GM12872 (cell line): Measurements from ENCODE around the gene FAM241A.

ENCODE experiments used
- TF ChIP-seq, protein P1 (sequence below): IDR thresholded peaks from 3 replicates; pipeline ENCODE4 v1.5.1; 2011; ENCODE audit warnings: low read depth, mild to moderate bottlenecking, low read length, moderate library complexity; ENCODE audit not compliant: insufficient read depth

Gene FAM241A

DNA sequence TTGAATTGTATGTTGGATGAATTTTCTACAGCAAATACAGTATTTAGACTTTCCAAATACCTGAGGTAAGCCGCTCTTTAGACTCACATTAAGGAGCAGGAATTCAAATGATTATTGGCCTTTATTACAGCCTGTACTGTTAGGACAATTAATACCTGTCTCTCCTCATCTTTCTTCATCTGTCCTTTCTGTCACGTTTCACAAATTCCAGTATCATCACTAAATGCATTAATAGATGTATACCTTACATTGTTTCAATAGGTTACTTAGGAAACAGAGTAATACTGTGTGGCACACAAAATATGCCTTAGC is 1.2 kb downstream of the FAM241A start:
- TF ChIP-seq, protein P1, sequence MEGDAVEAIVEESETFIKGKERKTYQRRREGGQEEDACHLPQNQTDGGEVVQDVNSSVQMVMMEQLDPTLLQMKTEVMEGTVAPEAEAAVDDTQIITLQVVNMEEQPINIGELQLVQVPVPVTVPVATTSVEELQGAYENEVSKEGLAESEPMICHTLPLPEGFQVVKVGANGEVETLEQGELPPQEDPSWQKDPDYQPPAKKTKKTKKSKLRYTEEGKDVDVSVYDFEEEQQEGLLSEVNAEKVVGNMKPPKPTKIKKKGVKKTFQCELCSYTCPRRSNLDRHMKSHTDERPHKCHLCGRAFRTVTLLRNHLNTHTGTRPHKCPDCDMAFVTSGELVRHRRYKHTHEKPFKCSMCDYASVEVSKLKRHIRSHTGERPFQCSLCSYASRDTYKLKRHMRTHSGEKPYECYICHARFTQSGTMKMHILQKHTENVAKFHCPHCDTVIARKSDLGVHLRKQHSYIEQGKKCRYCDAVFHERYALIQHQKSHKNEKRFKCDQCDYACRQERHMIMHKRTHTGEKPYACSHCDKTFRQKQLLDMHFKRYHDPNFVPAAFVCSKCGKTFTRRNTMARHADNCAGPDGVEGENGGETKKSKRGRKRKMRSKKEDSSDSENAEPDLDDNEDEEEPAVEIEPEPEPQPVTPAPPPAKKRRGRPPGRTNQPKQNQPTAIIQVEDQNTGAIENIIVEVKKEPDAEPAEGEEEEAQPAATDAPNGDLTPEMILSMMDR = no peak

DNA sequence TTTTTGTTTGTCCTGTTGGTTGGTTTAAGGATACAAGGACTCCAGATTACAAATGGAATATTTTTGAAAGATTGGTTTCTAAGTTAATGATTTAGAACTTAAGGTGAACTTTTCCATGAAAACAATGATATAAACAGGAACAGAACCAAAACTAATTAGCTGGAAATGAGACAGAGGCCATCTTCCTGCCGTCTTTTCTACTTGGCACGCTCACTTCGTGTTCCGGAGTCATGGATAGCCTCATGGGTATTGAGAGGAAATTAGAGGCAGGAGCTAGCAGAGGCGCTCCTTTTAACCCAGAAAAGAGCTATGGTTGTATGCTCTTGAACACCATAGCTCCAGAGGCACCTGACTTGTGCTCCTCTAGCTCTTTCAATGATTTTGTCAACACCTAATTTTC is 2.4 kb downstream of the FAM241A start:
- TF ChIP-seq, protein P1 = no peak

DNA sequence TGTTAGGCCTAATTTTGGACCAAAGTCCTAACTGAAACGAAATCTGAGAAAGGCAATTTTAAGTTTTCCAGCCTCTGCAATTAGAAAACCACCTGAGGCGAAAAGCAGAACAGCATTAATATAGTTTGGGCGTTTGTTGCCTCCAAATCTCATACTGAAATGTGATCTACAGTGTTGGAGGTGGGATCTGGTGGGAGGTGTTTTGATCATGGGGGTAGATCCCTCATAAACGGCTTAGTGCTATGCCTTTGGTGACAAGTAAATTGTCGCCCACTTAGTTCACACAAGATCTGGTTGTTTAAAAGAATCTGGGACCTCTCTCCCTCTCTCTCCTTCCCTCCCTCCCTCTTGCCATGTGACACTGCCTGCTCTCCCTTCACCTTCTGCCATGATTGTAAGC is 5.7 kb downstream of the FAM241A start:
- TF ChIP-seq, protein P1 = no peak

DNA sequence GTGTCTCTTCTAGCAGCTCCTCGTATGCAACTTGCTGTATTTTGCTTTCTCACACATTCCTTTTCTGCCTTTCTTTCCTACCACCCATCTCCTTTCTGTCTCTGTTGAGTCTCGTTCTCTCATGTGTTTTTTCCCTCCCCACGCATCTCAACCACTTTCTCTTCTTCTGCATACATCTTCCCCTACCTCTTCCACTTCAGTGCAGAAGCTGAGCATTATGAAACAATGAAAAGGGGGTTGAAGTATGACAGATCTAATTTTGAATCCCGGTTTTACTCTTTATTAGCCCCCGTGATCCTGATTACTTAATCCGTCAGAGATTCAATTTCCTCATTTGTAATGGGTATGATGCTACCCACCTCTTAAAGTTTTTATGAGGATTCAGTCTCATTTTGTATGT is 7.3 kb downstream of the FAM241A start:
- TF ChIP-seq, protein P1 = no peak

DNA sequence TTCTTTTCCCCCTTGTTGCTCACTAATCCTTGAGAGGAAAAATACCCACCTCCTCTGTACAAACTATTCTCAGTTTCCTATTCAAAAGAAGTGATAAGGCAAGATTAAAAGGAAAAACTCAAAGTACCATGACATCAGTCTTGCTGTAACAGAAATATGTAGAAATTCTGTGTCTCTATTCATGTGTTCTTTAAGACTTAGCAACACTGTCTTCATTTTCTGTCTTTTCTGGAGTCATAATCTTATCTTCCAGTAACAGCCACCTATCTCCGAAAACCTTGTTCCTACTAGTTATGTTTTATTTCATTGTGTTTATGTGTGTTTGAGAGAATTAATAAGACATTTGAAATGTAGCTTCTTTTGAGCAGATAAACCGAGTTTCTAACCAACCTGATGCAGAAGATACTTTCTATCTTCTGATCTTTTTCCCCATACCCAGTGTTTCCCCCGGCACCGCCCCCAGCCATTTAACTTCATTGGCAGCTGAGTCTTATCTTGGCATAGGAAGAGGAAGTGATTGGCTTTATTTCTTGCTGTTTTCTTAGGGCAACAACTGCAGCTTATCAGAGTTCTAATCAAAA is 8.0 kb downstream of the FAM241A start:
- TF ChIP-seq, protein P1 = no peak

DNA sequence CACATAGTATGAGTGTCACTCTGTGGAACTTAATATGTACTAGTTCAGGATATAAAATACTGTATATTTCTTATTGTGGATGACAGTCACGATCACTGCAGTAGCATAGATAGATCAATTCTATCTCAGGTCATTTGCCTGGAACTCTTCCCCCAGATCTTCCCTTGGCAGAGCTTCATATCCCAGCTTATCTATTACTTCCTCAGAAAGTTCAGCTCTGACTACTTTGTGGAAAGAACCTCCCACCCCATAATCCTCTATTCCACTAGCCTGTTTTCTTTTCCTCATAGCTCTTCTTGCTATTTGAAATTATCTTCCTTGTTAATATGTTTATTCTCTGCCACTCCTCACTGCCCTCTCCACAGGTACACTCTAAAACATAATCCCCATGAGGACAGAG is 10.9 kb downstream of the FAM241A start:
- TF ChIP-seq, protein P1 = no peak

DNA sequence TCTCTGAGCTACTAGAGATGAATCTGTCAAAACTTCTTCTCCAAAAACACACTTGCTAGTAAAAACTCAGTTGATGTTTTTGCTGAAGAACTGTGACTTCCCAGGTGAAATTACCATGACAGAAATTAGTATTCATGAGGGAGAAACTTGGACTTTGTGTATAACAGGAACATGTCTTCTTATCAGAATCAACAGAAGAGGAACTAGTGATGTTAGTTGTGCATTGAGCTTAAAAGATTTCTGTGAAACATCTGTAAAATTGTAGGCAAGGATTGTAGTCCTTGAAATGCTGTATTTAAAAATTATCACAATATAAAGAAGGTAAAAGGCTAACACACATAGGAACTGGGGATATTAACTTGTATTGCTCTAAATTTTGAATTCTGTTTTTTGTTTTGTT is 11.3 kb downstream of the FAM241A start:
- TF ChIP-seq, protein P1 = no peak

- TF ChIP-seq, protein P1 = no peak
Measured at GRCh38 chr4:112167794-112168193, 22.5 kb downstream of the FAM241A start.
